Naive B cell (primary cell): ENCODE data around the gene CYBA. TPM values are rescaled to one million over a fixed set of nuclear protein-coding genes. Genes with fewer than 3 reads are reported as not detected.

Experiments
- ATAC-seq, 2 donors: fragments of 150-1000 bp; cut with Tn5 transposase; 2 replicates each; pipeline ENCODE4 v1.10.0; 2021; ENCODE audit warnings: low read depth in 2 of 2, mild to moderate bottlenecking in 2 of 2, moderate library complexity in 2 of 2
- DNase-seq: peaks from one replicate; pipeline ENCODE4 v3.0.0; 2022
- H3K27ac Mint-ChIP-seq, 6 donors: one replicate each; pipeline ENCODE4 v1.8.0; 2020 to 2022; ENCODE audit warnings: mild to moderate bottlenecking in 6 of 6, mixed read lengths in 6 of 6, moderate library complexity in 5 of 6, inconsistent platforms in 2 of 6
- H3K27me3 Mint-ChIP-seq, 3 donors: one replicate each; pipeline ENCODE4 v1.8.0; 2021 to 2022; ENCODE audit warnings: mixed read lengths in 3 of 3, mild to moderate bottlenecking in 1 of 3
- H3K36me3 Mint-ChIP-seq, 2 donors: one replicate each; pipeline ENCODE4 v1.8.0; 2020 to 2022; ENCODE audit warnings: mixed read lengths in 2 of 2, inconsistent platforms in 1 of 2, mild to moderate bottlenecking in 1 of 2
- H3K4me1 Mint-ChIP-seq, 3 donors: one replicate each; pipeline ENCODE4 v1.8.0; 2020 to 2022; ENCODE audit warnings: mixed read lengths in 3 of 3, inconsistent platforms in 1 of 3, mild to moderate bottlenecking in 1 of 3, moderate library complexity in 1 of 3
- H3K4me3 Mint-ChIP-seq, 8 donors: one replicate each; pipeline ENCODE4 v1.8.0; 2020 to 2022; ENCODE audit warnings: mild to moderate bottlenecking in 8 of 8, mixed read lengths in 8 of 8, moderate library complexity in 8 of 8, inconsistent platforms in 2 of 8
- H3K9me3 Mint-ChIP-seq, 7 donors: one replicate each; pipeline ENCODE4 v1.8.0; 2020 to 2022; ENCODE audit warnings: mixed read lengths in 7 of 7, mild to moderate bottlenecking in 5 of 7, inconsistent platforms in 2 of 7, moderate library complexity in 1 of 7
- polyA plus RNA-seq, 6 donors: library from polyadenylated mRNA; unstranded; fragments of 300-500 nt; fragmentation: Illumina TruSeq; gene quantifications; one replicate each; pipeline ENCODE4 v1.2.3, GENCODE V29; 2021; ENCODE audit warnings: low read depth in 6 of 6

CYBA gene
- polyA plus RNA-seq, 6 donors from 2014 or later: 1,408 to 2,468 (median 1,616) TPM

- Mint-ChIP-seq H3K27me3 (no peaks in the 10 kb centered on the region), H3K36me3 (peaks cover 0 to 8% of the 10 kb centered on the region in 2 donors), H3K4me1 (peaks cover 0 to 10% (median 6%) of the 10 kb centered on the region in 3 donors), H3K27ac (no peak overlapping the region), H3K4me3 (no peak overlapping the region), H3K9me3 (no peaks in the 10 kb centered on the region)
- no peak for DNase-seq
- ATAC-seq: no peak
These were observed 26.4 kb downstream of the CYBA start for GRCh38 chr16:88624481-88624880.

GRCh38 chr16:88623858-88624257 is 27.0 kb downstream of the CYBA start:
- H3K9me3 Mint-ChIP-seq: no peaks in the 10 kb centered on the region

DNA sequence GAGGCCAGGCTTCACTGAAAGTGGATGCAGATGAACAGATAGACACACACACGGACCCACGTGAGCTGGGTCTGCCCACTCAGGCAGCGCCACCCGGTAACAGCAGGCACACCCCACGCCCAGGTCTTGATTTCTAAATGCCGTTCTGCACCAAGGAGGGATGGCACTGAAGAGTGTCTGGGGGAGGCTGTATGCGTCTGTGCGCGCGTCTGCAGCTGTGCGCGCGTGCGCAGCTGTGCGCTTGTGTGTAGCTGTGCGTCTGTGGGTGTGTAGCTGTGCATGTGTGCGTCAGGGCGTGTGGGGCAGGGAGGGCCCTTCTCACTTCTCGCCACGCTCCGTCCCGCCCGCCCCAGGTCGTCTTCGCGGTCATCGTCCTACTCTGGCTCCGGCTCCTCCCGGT is 28.0 kb downstream of the CYBA start:
- Mint-ChIP-seq H3K36me3 (peaks cover 0 to 8% of the 10 kb centered on the region in 2 donors), H3K27ac (peak overlapping the region in 1 of 6 donors; percentile 74), H3K9me3 (no peaks in the 10 kb centered on the region), H3K4me3 (no peak overlapping the region), H3K4me1 (peaks cover 3 to 13% (median 6%) of the 10 kb centered on the region in 3 donors), H3K27me3 (no peaks in the 10 kb centered on the region)
- DNase-seq (no peak), ATAC-seq (no peak)

More at GRCh38 chr16:88623858-88624257, 27.0 kb downstream of the CYBA start:
- H3K27ac Mint-ChIP-seq: no peak overlapping the region
- H3K4me3 Mint-ChIP-seq: no peak overlapping the region
- ATAC-seq (no peak), DNase-seq (no peak)
- no peaks in the 10 kb centered on the region for H3K27me3 Mint-ChIP-seq
- peaks cover 0 to 8% of the 10 kb centered on the region in 2 donors for H3K36me3 Mint-ChIP-seq
- H3K4me1 Mint-ChIP-seq: peaks cover 2 to 12% (median 6%) of the 10 kb centered on the region in 3 donors

GRCh38 chr16:88622125-88622524 is 28.7 kb downstream of the CYBA start:
- ATAC-seq: no peak
- H3K4me1 Mint-ChIP-seq: peaks cover 3 to 15% (median 8%) of the 10 kb centered on the region in 3 donors
- H3K36me3 Mint-ChIP-seq: peaks cover 0 to 8% of the 10 kb centered on the region in 2 donors
- H3K4me3 Mint-ChIP-seq: no peak overlapping the region
- DNase-seq: no peak
- no peaks in the 10 kb centered on the region for H3K27me3 Mint-ChIP-seq
- H3K27ac Mint-ChIP-seq: peak overlapping the region in 1 of 6 donors; percentile 76
- H3K9me3 Mint-ChIP-seq: no peaks in the 10 kb centered on the region

GRCh38 chr16:88619859-88620815 is 30.7 kb downstream of the CYBA start:
- DNase-seq (no peak), ATAC-seq (no peak)
- Mint-ChIP-seq H3K4me1 (peaks cover 10 to 15% (median 14%) of the 10 kb centered on the region in 3 donors), H3K9me3 (no peaks in the 10 kb centered on the region), H3K27me3 (no peaks in the 10 kb centered on the region), H3K27ac (peak overlapping the region in 2 of 6 donors; percentile 24 to 68), H3K4me3 (no peak overlapping the region), H3K36me3 (peaks cover 0 to 15% of the 10 kb centered on the region in 2 donors)

DNA sequence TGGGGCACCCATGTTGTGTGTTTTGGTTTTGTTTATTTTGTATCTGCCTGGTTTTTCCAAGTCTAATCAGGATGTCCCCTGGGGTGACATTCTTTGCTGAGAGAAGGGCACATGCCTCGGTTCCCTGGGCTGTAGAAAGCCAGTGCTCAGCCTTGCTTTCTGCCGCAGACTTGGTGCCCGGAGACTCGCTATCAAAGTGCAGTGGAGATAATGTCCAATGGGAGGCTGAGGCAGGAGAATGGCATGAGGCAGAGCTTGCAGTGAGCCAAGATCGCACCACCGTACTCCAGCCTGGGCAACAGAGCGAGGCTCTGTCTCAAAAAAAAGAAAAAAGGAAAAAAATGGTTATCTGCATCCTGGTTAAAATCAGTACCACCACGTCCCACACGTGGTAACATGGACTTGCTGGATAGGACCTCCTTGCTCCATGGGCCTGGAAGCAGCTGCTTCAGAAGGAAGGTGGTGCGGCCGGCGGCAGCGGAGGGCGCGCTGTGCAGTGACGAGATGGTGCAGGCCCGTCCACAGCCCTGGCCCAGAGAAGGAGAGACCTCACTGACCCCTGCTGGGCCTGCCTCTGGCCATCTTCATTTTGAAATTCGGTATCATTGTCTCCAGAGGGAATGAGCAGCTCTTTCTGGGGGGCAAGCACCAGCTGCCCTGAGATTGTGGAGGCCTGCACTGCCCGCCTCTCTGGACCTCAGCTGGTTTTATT is 31.7 kb downstream of the CYBA start:
- ATAC-seq (no peak), DNase-seq (no peak)
- H3K4me1 Mint-ChIP-seq: peaks cover 12 to 19% (median 16%) of the 10 kb centered on the region in 3 donors
- H3K27ac Mint-ChIP-seq: no peak overlapping the region
- peaks cover 0 to 15% of the 10 kb centered on the region in 2 donors for H3K36me3 Mint-ChIP-seq
- peak overlapping the region in 1 of 8 donors; percentile 29 for H3K4me3 Mint-ChIP-seq
- H3K9me3 Mint-ChIP-seq: no peaks in the 10 kb centered on the region
- H3K27me3 Mint-ChIP-seq: no peaks in the 10 kb centered on the region

DNA sequence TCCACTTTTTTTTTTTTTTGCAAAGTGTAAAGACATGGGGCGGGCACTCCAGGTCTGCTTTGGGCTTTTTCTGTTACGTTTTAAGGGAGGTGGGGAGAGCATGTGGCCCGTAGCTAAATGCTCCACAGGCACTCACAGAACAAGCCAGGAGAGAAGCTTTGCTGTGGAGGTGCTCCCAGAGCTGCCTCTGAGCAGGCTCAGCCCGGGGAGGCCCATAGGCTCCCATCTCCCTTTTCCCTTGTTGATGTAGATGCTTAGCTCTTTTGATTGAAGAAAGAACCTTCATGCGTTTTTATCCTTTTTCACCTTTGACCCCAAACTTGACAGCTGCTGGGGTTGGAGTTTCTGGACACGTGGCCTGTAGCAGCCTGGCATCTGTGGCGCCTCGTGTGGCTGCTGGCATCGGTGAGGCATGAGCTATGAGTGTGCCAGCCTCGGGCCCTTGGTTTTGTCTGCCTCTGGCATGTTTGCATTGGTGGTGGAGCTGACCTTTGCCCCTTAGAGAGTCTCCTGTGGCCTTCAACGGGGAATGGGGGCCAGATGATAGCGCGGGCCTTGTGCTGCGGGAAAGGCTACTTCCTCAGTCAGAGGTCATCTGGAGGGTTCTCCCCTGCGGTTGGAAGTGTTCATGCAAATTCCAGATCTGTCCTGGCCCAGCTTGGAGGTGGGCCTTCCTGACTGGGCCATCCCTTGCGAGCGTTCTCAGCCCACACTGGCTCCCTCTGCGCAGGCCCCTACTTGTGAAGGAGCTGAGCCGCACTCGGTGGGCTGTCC is 32.5 kb downstream of the CYBA start:
- Mint-ChIP-seq H3K4me3 (no peak overlapping the region), H3K36me3 (peaks cover 6 to 14% of the 10 kb centered on the region in 2 donors), H3K27me3 (no peaks in the 10 kb centered on the region), H3K27ac (no peak overlapping the region), H3K9me3 (no peaks in the 10 kb centered on the region), H3K4me1 (peaks cover 17 to 20% (median 19%) of the 10 kb centered on the region in 3 donors)
- DNase-seq: no peak
- no peak for ATAC-seq

GRCh38 chr16:88617268-88618031 is 33.4 kb downstream of the CYBA start:
- Mint-ChIP-seq H3K4me1 (peaks cover 19 to 22% (median 20%) of the 10 kb centered on the region in 3 donors), H3K27ac (peak overlapping the region in 2 of 6 donors; percentile 71 to 83)

DNA sequence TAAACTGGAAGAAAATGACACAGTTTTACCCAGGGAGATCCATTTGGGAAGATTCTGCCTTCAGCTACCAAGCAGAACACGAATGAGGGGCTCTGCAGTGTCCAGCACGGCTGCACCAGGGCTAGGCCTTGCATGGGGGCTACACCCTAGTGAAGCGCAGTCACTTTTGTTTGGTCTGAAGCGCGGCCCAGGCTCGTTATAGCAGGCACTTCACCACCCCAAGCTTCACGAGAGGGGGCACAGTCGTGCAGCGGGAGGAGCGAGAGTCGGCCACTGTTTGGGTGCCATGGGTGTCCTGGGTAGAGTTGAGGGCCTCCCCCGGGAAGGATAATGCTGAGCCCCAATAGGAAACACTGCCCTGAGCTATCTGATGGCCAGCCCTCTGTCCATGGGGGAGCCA is 34.1 kb downstream of the CYBA start:
- peaks cover 19 to 22% (median 20%) of the 10 kb centered on the region in 3 donors for H3K4me1 Mint-ChIP-seq
- no peak overlapping the region for H3K27ac Mint-ChIP-seq
- H3K27me3 Mint-ChIP-seq: no peaks in the 10 kb centered on the region
- H3K4me3 Mint-ChIP-seq: no peak overlapping the region
- no peaks in the 10 kb centered on the region for H3K9me3 Mint-ChIP-seq
- DNase-seq (no peak), ATAC-seq (no peak)
- peaks cover 7% of the 10 kb centered on the region in 2 donors for H3K36me3 Mint-ChIP-seq

More at GRCh38 chr16:88617268-88618031, 33.4 kb downstream of the CYBA start:
- peaks cover 7% of the 10 kb centered on the region in 2 donors for H3K36me3 Mint-ChIP-seq
- H3K27me3 Mint-ChIP-seq: no peaks in the 10 kb centered on the region
- H3K4me3 Mint-ChIP-seq: no peak overlapping the region
- H3K9me3 Mint-ChIP-seq: no peaks in the 10 kb centered on the region
- no peak for DNase-seq
- ATAC-seq: no peak

DNA sequence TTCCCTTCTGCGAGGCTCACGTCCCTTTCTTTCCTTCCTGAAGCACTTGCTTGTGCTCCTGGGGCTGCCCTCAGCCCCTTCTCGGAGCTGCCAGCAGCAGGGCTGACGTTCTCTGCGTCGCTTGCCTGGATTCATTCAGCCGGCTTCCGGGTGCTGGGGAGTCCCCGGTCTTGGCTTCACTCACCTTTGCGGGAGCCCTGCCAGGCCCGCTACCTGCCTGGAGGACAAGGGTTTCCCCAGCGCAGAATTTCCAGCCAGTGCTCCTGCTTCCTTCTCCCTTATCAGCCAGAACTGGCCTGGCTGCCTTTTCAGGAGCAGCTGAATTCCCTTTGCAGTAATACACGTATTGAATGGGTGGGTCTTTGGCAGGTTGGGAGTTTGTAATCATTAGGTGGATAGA is 34.5 kb downstream of the CYBA start:
- H3K27ac Mint-ChIP-seq: no peak overlapping the region
- no peaks in the 10 kb centered on the region for H3K27me3 Mint-ChIP-seq
- H3K9me3 Mint-ChIP-seq: no peaks in the 10 kb centered on the region
- peaks cover 7% of the 10 kb centered on the region in 2 donors for H3K36me3 Mint-ChIP-seq
- H3K4me3 Mint-ChIP-seq: peak overlapping the region in 1 of 8 donors; percentile 22
- ATAC-seq (no peak), DNase-seq (no peak)
- peaks cover 19 to 22% (median 20%) of the 10 kb centered on the region in 3 donors for H3K4me1 Mint-ChIP-seq

GRCh38 chr16:88614818-88615580 is 35.9 kb downstream of the CYBA start:
- Mint-ChIP-seq H3K9me3 (no peaks in the 10 kb centered on the region), H3K27me3 (no peaks in the 10 kb centered on the region), H3K4me3 (peak overlapping the region in 1 of 8 donors; percentile 42), H3K4me1 (peaks cover 12 to 26% (median 19%) of the 10 kb centered on the region in 3 donors), H3K36me3 (peaks cover 11 to 15% of the 10 kb centered on the region in 2 donors), H3K27ac (peak overlapping the region in 2 of 6 donors; percentile 78 to 81)
- ATAC-seq (no peak), DNase-seq (no peak)
